Hepatocyte (in vitro differentiated cells): ENCODE data around the gene RPTN.

Source experiments
- EZH2 ChIP-seq: fragments of 200-600 bp; sonication (generic); IDR thresholded peaks from 2 replicates; pipeline ENCODE4 v1.6.1; 2016; ENCODE audit warnings: antibody characterized with exemption, mild to moderate bottlenecking, borderline replicate concordance
- TF ChIP-seq, protein P1 (sequence below): fragments of 200-600 bp; sonication (generic); IDR thresholded peaks from 2 replicates; pipeline ENCODE4 v1.5.1; 2016; ENCODE audit warnings: antibody characterized with exemption, mild to moderate bottlenecking; ENCODE audit not compliant: poor library complexity

GRCh38 chr1:152109231-152109997 lies 49.6 kb downstream of the RPTN start:
- TF ChIP-seq, protein P1, sequence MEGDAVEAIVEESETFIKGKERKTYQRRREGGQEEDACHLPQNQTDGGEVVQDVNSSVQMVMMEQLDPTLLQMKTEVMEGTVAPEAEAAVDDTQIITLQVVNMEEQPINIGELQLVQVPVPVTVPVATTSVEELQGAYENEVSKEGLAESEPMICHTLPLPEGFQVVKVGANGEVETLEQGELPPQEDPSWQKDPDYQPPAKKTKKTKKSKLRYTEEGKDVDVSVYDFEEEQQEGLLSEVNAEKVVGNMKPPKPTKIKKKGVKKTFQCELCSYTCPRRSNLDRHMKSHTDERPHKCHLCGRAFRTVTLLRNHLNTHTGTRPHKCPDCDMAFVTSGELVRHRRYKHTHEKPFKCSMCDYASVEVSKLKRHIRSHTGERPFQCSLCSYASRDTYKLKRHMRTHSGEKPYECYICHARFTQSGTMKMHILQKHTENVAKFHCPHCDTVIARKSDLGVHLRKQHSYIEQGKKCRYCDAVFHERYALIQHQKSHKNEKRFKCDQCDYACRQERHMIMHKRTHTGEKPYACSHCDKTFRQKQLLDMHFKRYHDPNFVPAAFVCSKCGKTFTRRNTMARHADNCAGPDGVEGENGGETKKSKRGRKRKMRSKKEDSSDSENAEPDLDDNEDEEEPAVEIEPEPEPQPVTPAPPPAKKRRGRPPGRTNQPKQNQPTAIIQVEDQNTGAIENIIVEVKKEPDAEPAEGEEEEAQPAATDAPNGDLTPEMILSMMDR = no peak
- no peak for TF ChIP-seq EZH2
